H9 (cell line): ENCODE data around the gene CDK9. TPM values are rescaled to one million over a fixed set of nuclear protein-coding genes. Genes with fewer than 3 reads are reported as not detected.

Source experiments
- DNase-seq: peaks from one replicate; pipeline ENCODE4 v3.0.0-alpha.2; 2017
- H2AFZ ChIP-seq: one replicate; pipeline ENCODE4 v1.6.1; 2013; ENCODE audit warnings: mild to moderate bottlenecking, low read length, control low read depth, moderate library complexity
- H2AK5ac ChIP-seq: 2 replicates; pipeline ENCODE4 v1.6.1; 2013; ENCODE audit warnings: low read length, control low read depth, mixed read lengths; ENCODE audit not compliant: insufficient read length
- H2BK120ac ChIP-seq: one replicate; pipeline ENCODE4 v1.6.1; 2013; ENCODE audit warnings: low read depth, mild to moderate bottlenecking, low read length, control low read depth, inconsistent platforms; ENCODE audit not compliant: poor library complexity, severe bottlenecking
- H2BK12ac ChIP-seq: 2 replicates; pipeline ENCODE4 v1.6.1; 2013; ENCODE audit warnings: low read length, control low read depth, mixed read lengths, low read depth; ENCODE audit not compliant: insufficient read length
- H2BK15ac ChIP-seq: 2 replicates; pipeline ENCODE4 v1.6.1; 2013; ENCODE audit warnings: low read depth, low read length, control low read depth
- H2BK20ac ChIP-seq: one replicate; pipeline ENCODE4 v1.6.1; 2013; ENCODE audit warnings: low read depth, mild to moderate bottlenecking, low read length, control low read depth, inconsistent platforms; ENCODE audit not compliant: poor library complexity, severe bottlenecking
- H2BK5ac ChIP-seq: 2 replicates; pipeline ENCODE4 v1.6.1; 2013; ENCODE audit warnings: low read length, control low read depth, mixed read lengths; ENCODE audit not compliant: insufficient read length
- H3K14ac ChIP-seq: 2 replicates; pipeline ENCODE4 v1.6.1; 2013; ENCODE audit warnings: low read length, control low read depth; ENCODE audit not compliant: insufficient read depth
- H3K18ac ChIP-seq: 2 replicates; pipeline ENCODE4 v1.6.1; 2013; ENCODE audit warnings: low read depth, mild to moderate bottlenecking, mixed read lengths, low read length, control low read depth; ENCODE audit not compliant: insufficient read length
- H3K23ac ChIP-seq: 2 replicates; pipeline ENCODE4 v1.6.1; 2013; ENCODE audit warnings: low read length, control low read depth, mixed read lengths, low read depth; ENCODE audit not compliant: insufficient read length
- H3K23me2 ChIP-seq: 2 replicates; pipeline ENCODE4 v1.6.1; 2013; ENCODE audit warnings: low read depth, mild to moderate bottlenecking, mixed read lengths, low read length, control low read depth; ENCODE audit not compliant: insufficient read length, poor library complexity, severe bottlenecking
- H3K27ac ChIP-seq: 2 replicates; pipeline ENCODE4 v1.5.1; 2013; ENCODE audit warnings: low read length, control low read depth, mixed read lengths, low read depth; ENCODE audit not compliant: insufficient read length
- H3K27me3 ChIP-seq: 2 replicates; pipeline ENCODE4 v1.6.1; 2013; ENCODE audit warnings: low read length, control low read depth, inconsistent platforms; ENCODE audit not compliant: insufficient read depth
- H3K4ac ChIP-seq: 2 replicates; pipeline ENCODE4 v1.6.1; 2013; ENCODE audit warnings: low read depth, mild to moderate bottlenecking, control low read depth, inconsistent platforms, low read length, moderate library complexity
- H3K4me1 ChIP-seq: 2 replicates; pipeline ENCODE4 v1.6.1; 2013; ENCODE audit warnings: low read length, control low read depth, inconsistent platforms; ENCODE audit not compliant: insufficient read depth
- H3K4me2 ChIP-seq: 2 replicates; pipeline ENCODE4 v1.6.1; 2013; ENCODE audit warnings: low read length, control low read depth, mixed read lengths; ENCODE audit not compliant: insufficient read length, insufficient read depth
- H3K56ac ChIP-seq: 2 replicates; pipeline ENCODE4 v1.6.1; 2013; ENCODE audit warnings: low read depth, mild to moderate bottlenecking, mixed read lengths, low read length, control low read depth; ENCODE audit not compliant: insufficient read length
- H3K79me1 ChIP-seq: 2 replicates; pipeline ENCODE4 v1.6.1; 2013; ENCODE audit warnings: low read depth, mild to moderate bottlenecking, moderate library complexity, low read length, control low read depth, inconsistent platforms; ENCODE audit not compliant: insufficient read depth, poor library complexity, severe bottlenecking
- H3K79me2 ChIP-seq: 2 replicates; pipeline ENCODE4 v1.6.1; 2013; ENCODE audit warnings: low read length, control low read depth, inconsistent platforms; ENCODE audit not compliant: insufficient read depth
- H3K9ac ChIP-seq: 2 replicates; pipeline ENCODE4 v1.6.1; 2013; ENCODE audit warnings: low read length, control low read depth, mixed read lengths; ENCODE audit not compliant: insufficient read length; ENCODE audit errors: extremely low read depth
- H3K9me3 ChIP-seq: one replicate; pipeline ENCODE4 v1.6.1; 2013; ENCODE audit warnings: low read depth, low read length, inconsistent platforms; ENCODE audit not compliant: control insufficient read depth
- H3T11ph ChIP-seq: one replicate; pipeline ENCODE4 v1.6.1; 2013; ENCODE audit warnings: mild to moderate bottlenecking, low read length, control low read depth, inconsistent platforms
- H4K20me1 ChIP-seq: one replicate; pipeline ENCODE4 v1.6.1; 2013; ENCODE audit not compliant: control insufficient read depth, insufficient read length, insufficient read depth
- H4K5ac ChIP-seq: 2 replicates; pipeline ENCODE4 v1.6.1; 2013; ENCODE audit warnings: low read depth, mild to moderate bottlenecking, mixed read lengths, low read length, control low read depth; ENCODE audit not compliant: insufficient read length
- H4K8ac ChIP-seq: replicated peaks from 2 replicates; pipeline ENCODE4 v1.6.1; 2013; ENCODE audit warnings: low read length, control low read depth, mixed read lengths, low read depth; ENCODE audit not compliant: insufficient read length
- H4K91ac ChIP-seq: 2 replicates; pipeline ENCODE4 v1.6.1; 2013; ENCODE audit warnings: low read depth, mild to moderate bottlenecking, moderate library complexity, mixed read lengths, low read length, control low read depth; ENCODE audit not compliant: insufficient read length
- H3K27ac Mint-ChIP-seq, 3 experiments: 2 replicates in 2 of 3; 3 replicates in 1 of 3; pipeline ENCODE4 v1.8.0; 2020 to 2021; ENCODE audit warnings: mixed read lengths in 3 of 3, mild to moderate bottlenecking in 1 of 3, moderate library complexity in 1 of 3
- H3K27me3 Mint-ChIP-seq: 2 replicates; pipeline ENCODE4 v1.8.0; 2021; ENCODE audit warnings: low read depth, mild to moderate bottlenecking, moderate library complexity, mixed read lengths
- H3K36me3 Mint-ChIP-seq, 3 experiments: 2 replicates in 2 of 3; 3 replicates in 1 of 3; pipeline ENCODE4 v1.8.0; 2020 to 2021; ENCODE audit warnings: low read depth in 3 of 3, mixed read lengths in 3 of 3; ENCODE audit not compliant: insufficient read depth in 1 of 3
- H3K4me1 Mint-ChIP-seq, 2 experiments: 2 replicates each; pipeline ENCODE4 v1.8.0; 2020; ENCODE audit warnings: mixed read lengths in 2 of 2
- H3K4me3 Mint-ChIP-seq, 2 experiments: 2 replicates in 1 of 2; 3 replicates in 1 of 2; pipeline ENCODE4 v1.8.0; 2020 to 2021; ENCODE audit warnings: mild to moderate bottlenecking in 2 of 2, mixed read lengths in 2 of 2, moderate library complexity in 1 of 2
- H3K9me3 Mint-ChIP-seq, 2 experiments: 2 replicates in 1 of 2; 3 replicates in 1 of 2; pipeline ENCODE4 v1.8.0; 2020; ENCODE audit warnings: mild to moderate bottlenecking in 2 of 2, mixed read lengths in 2 of 2, moderate library complexity in 1 of 2
- WGBS: extraction: QIAGEN DNeasy Blood & Tissue Kit; methylation state at CpG from one replicate; pipeline ENCODE4 v1.1.7; 2013; ENCODE audit warnings: missing lambda C conversion rate, low lambda C conversion rate, mixed read lengths; ENCODE audit not compliant: insufficient read length; ENCODE audit errors: extremely low coverage; 5-methylcytosine and 5-hydroxymethylcytosine counted together
- total RNA-seq: library from RNA; stranded (reverse); gene quantifications from 2 replicates; pipeline ENCODE4 v1.2.1, GENCODE V29; 2021
- TF ChIP-seq, protein P1 (sequence below): fragments of 200-600 bp; sonication (generic); conservative IDR thresholded peaks from 3 replicates; pipeline ENCODE4 v1.8.0; 2021; ENCODE audit warnings: antibody characterized with exemption, mild to moderate bottlenecking

The CDK9 gene
- total RNA-seq, 1 experiment from 2014 or later, result 85.7 TPM

DNA sequence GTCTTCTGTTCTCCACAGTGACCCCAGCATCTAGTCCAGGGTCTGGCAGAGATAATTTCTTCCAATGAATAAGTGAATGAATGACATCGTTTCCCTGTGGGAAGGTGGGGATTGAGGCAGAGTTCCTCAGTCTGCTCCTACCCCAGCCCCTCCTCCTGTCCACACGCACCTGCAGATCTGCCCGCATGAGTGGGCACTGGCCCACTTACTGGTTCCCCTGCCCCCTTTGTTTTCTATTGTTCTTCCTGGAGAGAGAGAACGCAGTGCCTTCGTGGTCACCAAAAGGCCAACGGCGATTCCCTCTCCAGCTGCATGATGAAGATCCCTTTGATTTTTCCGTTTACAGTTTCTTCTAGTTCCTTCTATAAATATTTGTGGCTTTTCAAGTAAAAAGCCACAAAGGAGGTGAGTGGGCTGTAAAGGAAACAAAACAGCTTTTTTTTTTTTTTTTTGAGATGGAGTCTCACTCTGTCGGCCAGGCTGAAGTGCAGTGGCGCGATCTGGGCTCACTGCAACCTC lies 11.1 kb downstream of the CDK9 start:
- Histone ChIP-seq H3K23ac (no peak overlapping the region), H3K56ac (no peak overlapping the region), H2AK5ac (no peak overlapping the region), H4K5ac (no peak overlapping the region), H4K8ac (no peak overlapping the region), H3K27ac (no peak overlapping the region), H3K27me3 (no peaks in the 10 kb centered on the region), H3K9ac (no peak overlapping the region), H3K79me1 (no peaks in the 10 kb centered on the region), H3T11ph (no peak overlapping the region), H2BK120ac (no peak overlapping the region), H2BK12ac (no peak overlapping the region), H3K79me2 (no peaks in the 10 kb centered on the region), H4K91ac (no peak overlapping the region), H4K20me1 (no peaks in the 10 kb centered on the region), H2BK20ac (no peak overlapping the region), H3K4me1 (no peaks in the 10 kb centered on the region), H3K23me2 (no peaks in the 10 kb centered on the region), H3K9me3 (no peaks in the 10 kb centered on the region), H3K4ac (no peak overlapping the region), H2AFZ (no peak overlapping the region), H3K18ac (no peak overlapping the region), H3K4me2 (no peak overlapping the region), H3K14ac (no peak overlapping the region), H2BK15ac (no peak overlapping the region), H2BK5ac (no peak overlapping the region)
- TF ChIP-seq, protein P1, sequence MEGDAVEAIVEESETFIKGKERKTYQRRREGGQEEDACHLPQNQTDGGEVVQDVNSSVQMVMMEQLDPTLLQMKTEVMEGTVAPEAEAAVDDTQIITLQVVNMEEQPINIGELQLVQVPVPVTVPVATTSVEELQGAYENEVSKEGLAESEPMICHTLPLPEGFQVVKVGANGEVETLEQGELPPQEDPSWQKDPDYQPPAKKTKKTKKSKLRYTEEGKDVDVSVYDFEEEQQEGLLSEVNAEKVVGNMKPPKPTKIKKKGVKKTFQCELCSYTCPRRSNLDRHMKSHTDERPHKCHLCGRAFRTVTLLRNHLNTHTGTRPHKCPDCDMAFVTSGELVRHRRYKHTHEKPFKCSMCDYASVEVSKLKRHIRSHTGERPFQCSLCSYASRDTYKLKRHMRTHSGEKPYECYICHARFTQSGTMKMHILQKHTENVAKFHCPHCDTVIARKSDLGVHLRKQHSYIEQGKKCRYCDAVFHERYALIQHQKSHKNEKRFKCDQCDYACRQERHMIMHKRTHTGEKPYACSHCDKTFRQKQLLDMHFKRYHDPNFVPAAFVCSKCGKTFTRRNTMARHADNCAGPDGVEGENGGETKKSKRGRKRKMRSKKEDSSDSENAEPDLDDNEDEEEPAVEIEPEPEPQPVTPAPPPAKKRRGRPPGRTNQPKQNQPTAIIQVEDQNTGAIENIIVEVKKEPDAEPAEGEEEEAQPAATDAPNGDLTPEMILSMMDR, result no peak
- Mint-ChIP-seq H3K4me3 (no peak overlapping the region), H3K36me3 (peaks cover 0 to 10% (median 7%) of the 10 kb centered on the region in 3 experiments; a peak in 4 of 7 replicates), H3K4me1 (peaks cover 8 to 14% of the 10 kb centered on the region in 2 experiments), H3K27ac (peak overlapping the region in 2 of 3 experiments; percentile 24 to 33; a peak in 2 of 7 replicates), H3K9me3 (no peaks in the 10 kb centered on the region), H3K27me3 (peaks cover 8% of the 10 kb centered on the region; the same call in 1 of the 2 replicates)
- no peak for DNase-seq
- no CpG with 5 or more reads among the region's 11 CpGs for WGBS
